NCI-H146 treated with DMSO at 0.1 percent for 48 hours (cell line): ENCODE data around the gene CARHSP1.
"Not testable (repeated sequence)": the region's sequence is repeated elsewhere in the genome, so short reads cannot be mapped to it uniquely, and the experiment has no call there.

ENCODE experiments used
- DNase-seq: peaks from one replicate; lab custom pipeline; 2025; ENCODE audit not compliant: unreplicated experiment; lab: John Stamatoyannopoulos, UW

The CARHSP1 gene

GRCh38 chr16:8858994-8859912 lies 9.6 kb downstream of the CARHSP1 start:
- DNase-seq, result no peak

GRCh38 chr16:8855972-8856371 lies 12.8 kb downstream of the CARHSP1 start:
- no peak for DNase-seq

GRCh38 chr16:8855051-8855786 lies 13.6 kb downstream of the CARHSP1 start:
- DNase-seq, result no peak

GRCh38 chr16:8854298-8854948 lies 14.4 kb downstream of the CARHSP1 start:
- DNase-seq, result no peak

GRCh38 chr16:8853611-8854010 lies 15.2 kb downstream of the CARHSP1 start:
- DNase-seq, result no peak

GRCh38 chr16:8853150-8853549 lies 15.7 kb downstream of the CARHSP1 start:
- no peak for DNase-seq

GRCh38 chr16:8852534-8852933 lies 16.3 kb downstream of the CARHSP1 start:
- DNase-seq, result no peak

GRCh38 chr16:8851761-8852403 lies 16.9 kb downstream of the CARHSP1 start:
- DNase-seq, result no peak

- DNase-seq, result no peak
Measured at GRCh38 chr16:8850279-8850885, 18.4 kb downstream of the CARHSP1 start.

GRCh38 chr16:8849411-8850011 lies 19.3 kb downstream of the CARHSP1 start:
- no peak for DNase-seq

- no peak for DNase-seq
Measured at GRCh38 chr16:8848939-8849391, 19.8 kb downstream of the CARHSP1 start.

GRCh38 chr16:8848231-8848938 lies 20.4 kb downstream of the CARHSP1 start:
- DNase-seq, result no peak

- DNase-seq, result no peak
Measured at GRCh38 chr16:8847623-8848022, 21.2 kb downstream of the CARHSP1 start.

- DNase-seq, result no peak
Measured at GRCh38 chr16:8847145-8847544, 21.7 kb downstream of the CARHSP1 start.

- DNase-seq, result no peak
Measured at GRCh38 chr16:8846401-8846932, 22.3 kb downstream of the CARHSP1 start.

GRCh38 chr16:8845699-8846298 lies 23.0 kb downstream of the CARHSP1 start:
- DNase-seq, result no peak

GRCh38 chr16:8843296-8843695 lies 25.5 kb downstream of the CARHSP1 start:
- DNase-seq, result not testable (repeated sequence)

GRCh38 chr16:8842016-8842415 lies 26.8 kb downstream of the CARHSP1 start:
- DNase-seq, result not testable (repeated sequence)

GRCh38 chr16:8837594-8837993 lies 31.2 kb downstream of the CARHSP1 start:
- DNase-seq, result not testable (repeated sequence)
